ENCODE measurements around the gene UNC5A.

The UNC5A gene

GRCh38 chr5:176821441-176821840, 11.1 kb downstream of the UNC5A start:
- no peak for DNase-seq (ENCODE audit: low read depth)

GRCh38 chr5:176822041-176822792, 11.9 kb downstream of the UNC5A start:
- no peak for DNase-seq (ENCODE audit: low read depth)

- DNase-seq (ENCODE audit: low read depth), result no peak
Measured at GRCh38 chr5:176822793-176823481, 12.6 kb downstream of the UNC5A start.

GRCh38 chr5:176823869-176824412, 13.6 kb downstream of the UNC5A start:
- no peak for DNase-seq (ENCODE audit: low read depth)

- no peak for DNase-seq (ENCODE audit: low read depth)
Measured at GRCh38 chr5:176824604-176825003, 14.2 kb downstream of the UNC5A start.

GRCh38 chr5:176825234-176825633, 14.9 kb downstream of the UNC5A start:
- DNase-seq (ENCODE audit: low read depth), result no peak

- DNase-seq (ENCODE audit: low read depth), result no peak
Measured at GRCh38 chr5:176825957-176826356, 15.6 kb downstream of the UNC5A start.

- DNase-seq (ENCODE audit: low read depth), result no peak
Measured at GRCh38 chr5:176827736-176828414, 17.5 kb downstream of the UNC5A start.

- no peak for DNase-seq (ENCODE audit: low read depth)
Measured at GRCh38 chr5:176829320-176829719, 19.0 kb downstream of the UNC5A start.

GRCh38 chr5:176830422-176830994, 20.1 kb downstream of the UNC5A start:
- no peak for DNase-seq (ENCODE audit: low read depth)

GRCh38 chr5:176830995-176831423, 20.6 kb downstream of the UNC5A start:
- DNase-seq (ENCODE audit: low read depth), result no peak

- no peak for DNase-seq (ENCODE audit: low read depth)
Measured at GRCh38 chr5:176831425-176831824, 21.1 kb downstream of the UNC5A start.

- no peak for DNase-seq (ENCODE audit: low read depth)
Measured at GRCh38 chr5:176832162-176832561, 21.8 kb downstream of the UNC5A start.

GRCh38 chr5:176833286-176833685, 22.9 kb downstream of the UNC5A start:
- DNase-seq (ENCODE audit: low read depth), result no peak

GRCh38 chr5:176835918-176836317, 25.6 kb downstream of the UNC5A start:
- no peak for DNase-seq (ENCODE audit: low read depth)

GRCh38 chr5:176836811-176837706, 26.7 kb downstream of the UNC5A start:
- DNase-seq (ENCODE audit: low read depth), result no peak

GRCh38 chr5:176837707-176838115, 27.4 kb downstream of the UNC5A start:
- DNase-seq (ENCODE audit: low read depth), result peak; percentile 43

GRCh38 chr5:176843673-176844072, 33.3 kb downstream of the UNC5A start:
- DNase-seq (ENCODE audit: low read depth), result no peak

- no peak for DNase-seq (ENCODE audit: low read depth)
Measured at GRCh38 chr5:176844281-176844680, 33.9 kb downstream of the UNC5A start.

GRCh38 chr5:176844706-176845391, 34.5 kb downstream of the UNC5A start:
- no peak for DNase-seq (ENCODE audit: low read depth)

GRCh38 chr5:176845392-176845713, 35.0 kb downstream of the UNC5A start:
- DNase-seq (ENCODE audit: low read depth), result no peak
